SK-N-MC (cell line): ENCODE measurements around the gene HYPK.
A peak's percentile ranks its signal among the peaks of the same experiment; 100 is the strongest.

Experiments
- DNase-seq: peaks from one replicate; pipeline ENCODE4 v3.0.0-alpha.2; 2011; ENCODE audit warnings: low read depth, low spot score
- H3K27ac ChIP-seq: fragments of 200-600 bp; sonication (generic); 2 replicates; pipeline ENCODE4 v1.5.1; 2016; ENCODE audit warnings: mixed run types
- H3K36me3 ChIP-seq: fragments of 200-600 bp; sonication (generic); 2 replicates; pipeline ENCODE4 v1.6.1; 2017; ENCODE audit warnings: antibody characterized with exemption, low read length, mixed read lengths; ENCODE audit not compliant: insufficient read depth
- H3K4me3 ChIP-seq: fragments of 200-600 bp; sonication (generic); 2 replicates; pipeline ENCODE4 v1.5.1; 2016
- H3K9ac ChIP-seq: fragments of 200-600 bp; sonication (generic); 2 replicates; pipeline ENCODE4 v1.8.0; 2017; ENCODE audit warnings: mixed run types, mixed read lengths; ENCODE audit not compliant: insufficient read length
- H3K9me3 ChIP-seq: fragments of 200-600 bp; sonication (generic); 2 replicates; pipeline ENCODE4 v1.6.1; 2017; ENCODE audit warnings: low read depth, mild to moderate bottlenecking, antibody characterized with exemption, low read length, moderate library complexity, mixed read lengths
- EZH2 ChIP-seq: fragments of 200-600 bp; sonication (generic); IDR thresholded peaks from one replicate; pipeline ENCODE4 v1.6.1; 2017; ENCODE audit warnings: antibody characterized with exemption
- FOXP2 ChIP-seq: optimal IDR thresholded peaks from 2 replicates; pipeline ENCODE3; 2011; ENCODE audit warnings: mild to moderate bottlenecking, moderate library complexity; ENCODE audit not compliant: insufficient read depth; ENCODE audit errors: extremely low read length, control extremely low read depth
- POLR2AphosphoS5 ChIP-seq: IDR thresholded peaks from 2 replicates; pipeline ENCODE4 v1.6.1; 2012; ENCODE audit warnings: mild to moderate bottlenecking, low read depth, low read length, borderline replicate concordance

The HYPK gene, protein sequence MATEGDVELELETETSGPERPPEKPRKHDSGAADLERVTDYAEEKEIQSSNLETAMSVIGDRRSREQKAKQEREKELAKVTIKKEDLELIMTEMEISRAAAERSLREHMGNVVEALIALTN

DNA sequence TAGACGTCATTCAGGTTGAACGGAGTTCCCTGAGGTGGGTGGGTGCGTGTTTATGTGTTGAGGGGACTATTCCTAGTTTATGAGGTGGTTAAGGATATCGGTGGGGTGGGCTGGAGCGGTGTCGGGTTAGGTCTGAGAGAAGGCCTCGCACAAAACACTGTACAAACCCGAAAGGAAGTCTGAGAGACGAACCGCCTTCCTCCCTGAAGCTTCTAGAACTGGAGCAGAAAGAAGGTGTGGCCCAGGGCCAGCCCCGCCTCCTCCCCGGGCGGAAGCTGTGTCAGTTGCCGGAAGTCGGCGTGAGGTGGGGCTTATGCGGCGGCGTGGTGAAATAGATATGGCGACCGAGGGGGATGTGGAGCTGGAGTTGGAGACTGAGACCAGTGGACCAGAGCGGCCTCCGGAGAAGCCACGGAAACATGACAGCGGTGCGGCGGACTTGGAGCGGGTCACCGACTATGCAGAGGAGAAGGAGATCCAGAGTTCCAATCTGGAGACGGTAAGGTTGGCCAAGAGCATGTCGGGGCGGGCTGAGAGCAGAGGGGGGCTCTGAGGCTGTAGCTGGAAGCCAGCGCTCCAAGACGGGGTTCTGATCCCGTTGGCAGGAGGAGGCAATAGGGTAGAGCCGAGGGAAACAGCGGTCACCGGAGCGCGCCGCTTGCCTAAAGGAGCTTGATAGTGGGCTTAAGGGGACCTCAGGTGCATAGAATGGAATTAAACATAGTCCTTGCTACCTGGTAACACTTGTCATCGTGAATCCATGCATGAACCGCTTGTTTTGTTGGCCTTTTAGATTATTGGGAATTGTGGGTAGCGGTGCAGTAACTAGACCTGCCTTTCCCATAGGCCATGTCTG, at the start of gene HYPK:
HYPK (plus strand) TSS at position 314 of the 856 bp plus-strand sequence; CDS start at position 338, 24 bp downstream.
- peak; percentile 34 for DNase-seq
- TF ChIP-seq POLR2AphosphoS5 (peak; percentile 95), FOXP2 (no peak)
- H3K27ac ChIP-seq: peak within 1 kb of the TSS; percentile 65
- peaks cover 76% of the 10 kb centered on the region for H3K36me3 ChIP-seq
- H3K9ac ChIP-seq: peak within 1 kb of the TSS; percentile 91
- no peaks in the 10 kb centered on the region for H3K9me3 ChIP-seq
- peak within 1 kb of the TSS; percentile 98 for H3K4me3 ChIP-seq

DNA sequence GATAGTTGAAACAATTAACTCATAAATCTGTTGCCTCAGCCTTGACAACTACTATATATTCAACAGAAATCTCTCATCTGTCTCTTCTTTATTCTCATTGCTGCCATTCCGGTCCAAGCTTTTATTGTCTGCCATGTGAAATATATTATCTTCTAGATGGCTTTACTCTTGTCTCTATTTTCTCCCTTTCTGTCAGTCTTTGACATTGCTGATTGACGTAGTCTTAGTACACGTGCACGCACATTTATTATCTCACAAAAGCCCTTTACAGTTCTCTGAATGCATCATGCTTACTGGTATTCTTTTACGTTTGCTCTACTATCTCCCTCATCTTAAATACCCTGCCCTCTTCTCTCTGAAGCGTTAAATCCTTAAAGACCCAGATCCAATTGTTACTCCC, 48.5 kb upstream of the HYPK start:
- Histone ChIP-seq H3K9me3 (no peaks in the 10 kb centered on the region), H3K36me3 (peaks cover 60% of the 10 kb centered on the region), H3K9ac (no peak overlapping the region), H3K4me3 (no peak overlapping the region), H3K27ac (no peak overlapping the region)
- no peak for DNase-seq
- TF ChIP-seq POLR2AphosphoS5 (no peak), FOXP2 (no peak), EZH2 (no peak)

DNA sequence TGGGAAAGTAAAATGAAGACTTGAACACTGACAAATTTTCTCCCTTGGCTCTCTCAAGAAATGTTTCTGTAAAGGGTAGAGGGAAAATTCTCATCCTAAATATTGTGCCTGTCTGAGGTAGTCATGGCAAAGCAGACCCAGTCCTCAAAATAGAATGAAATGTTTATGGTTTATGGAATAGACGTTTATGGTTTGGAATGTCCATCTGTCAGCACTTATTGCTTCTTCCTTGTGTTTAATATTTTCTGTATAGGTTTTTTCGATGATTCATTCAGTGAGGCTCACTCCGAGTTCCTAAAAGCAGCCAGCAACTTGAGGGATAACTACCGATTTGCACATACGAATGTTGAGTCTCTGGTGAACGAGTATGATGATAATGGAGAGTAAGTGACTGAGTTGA, 37.6 kb upstream of the HYPK start:
- H3K9ac ChIP-seq: no peak overlapping the region
- TF ChIP-seq EZH2 (no peak), FOXP2 (no peak), POLR2AphosphoS5 (no peak)
- peak overlapping the region; percentile 81 for H3K27ac ChIP-seq
- no peak for DNase-seq
- H3K4me3 ChIP-seq: no peak overlapping the region
- peaks cover 76% of the 10 kb centered on the region for H3K36me3 ChIP-seq
- H3K9me3 ChIP-seq: no peaks in the 10 kb centered on the region

DNA sequence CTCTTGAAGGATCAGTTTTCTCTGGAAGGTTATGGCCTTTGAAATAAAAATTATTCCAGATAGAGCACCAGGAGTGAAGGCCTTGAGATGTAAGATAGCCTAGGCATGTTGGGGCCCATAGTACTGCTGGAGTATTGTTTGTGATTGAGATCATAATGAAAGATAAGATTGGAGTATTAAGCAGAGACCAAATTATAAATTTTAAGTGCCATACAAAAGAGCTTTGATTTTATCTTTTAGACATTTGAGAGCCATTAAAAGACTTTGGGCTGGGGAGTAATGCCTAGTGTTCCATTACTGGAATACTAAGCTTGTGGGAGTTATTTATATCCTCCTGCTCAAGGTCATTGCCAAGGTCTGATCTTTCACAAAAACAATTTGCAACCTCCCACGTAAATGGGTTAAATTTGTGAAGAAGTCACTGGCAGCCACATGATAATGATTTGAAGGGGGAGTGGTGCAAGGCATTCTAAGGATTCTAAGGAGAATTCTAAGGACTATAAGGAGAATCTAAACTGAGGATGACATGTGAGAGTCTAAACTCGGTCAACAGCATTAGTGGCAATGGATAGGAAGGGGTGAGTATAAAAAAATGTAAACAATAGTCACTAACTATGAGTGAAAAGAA, 36.5 kb upstream of the HYPK start:
- no peak for DNase-seq
- H3K4me3 ChIP-seq: no peak overlapping the region
- H3K9ac ChIP-seq: no peak overlapping the region
- TF ChIP-seq FOXP2 (no peak), EZH2 (no peak), POLR2AphosphoS5 (no peak)
- H3K36me3 ChIP-seq: peaks cover 81% of the 10 kb centered on the region
- H3K27ac ChIP-seq: no peak overlapping the region
- H3K9me3 ChIP-seq: no peaks in the 10 kb centered on the region

DNA sequence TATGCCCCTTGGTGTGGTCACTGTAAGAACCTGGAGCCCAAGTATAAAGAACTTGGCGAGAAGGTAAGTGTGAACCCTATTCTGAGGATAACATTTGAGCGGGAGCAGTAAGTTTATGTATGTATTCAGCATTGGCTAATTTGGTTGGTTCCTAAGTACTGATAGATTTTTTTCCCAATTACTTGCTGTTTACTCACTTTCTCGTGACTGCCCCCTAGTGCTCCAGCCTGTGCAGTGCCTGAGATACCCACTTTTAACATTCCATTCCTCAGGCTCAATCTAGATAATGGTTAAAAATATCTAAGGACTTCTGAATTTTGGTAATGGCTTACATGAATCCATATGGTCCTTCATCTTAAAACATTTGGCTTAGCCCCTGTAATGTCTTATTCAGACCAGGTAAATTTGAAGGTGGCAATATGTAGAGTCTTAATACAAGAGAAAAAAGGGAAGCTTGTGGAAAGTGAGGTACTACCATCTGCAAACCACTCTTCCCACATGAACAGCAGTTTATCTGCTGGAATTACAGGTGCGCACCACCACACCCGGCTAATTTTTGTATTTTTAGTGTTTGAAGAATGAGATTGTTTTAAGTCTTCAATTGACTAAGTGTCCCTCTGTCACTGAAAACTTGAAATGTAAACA, 30.7 kb upstream of the HYPK start:
- no peak for DNase-seq
- no peak overlapping the region for H3K27ac ChIP-seq
- H3K36me3 ChIP-seq: peaks cover 84% of the 10 kb centered on the region
- no peak overlapping the region for H3K9ac ChIP-seq
- TF ChIP-seq EZH2 (no peak), POLR2AphosphoS5 (no peak), FOXP2 (no peak)
- H3K9me3 ChIP-seq: no peaks in the 10 kb centered on the region
- no peak overlapping the region for H3K4me3 ChIP-seq

DNA sequence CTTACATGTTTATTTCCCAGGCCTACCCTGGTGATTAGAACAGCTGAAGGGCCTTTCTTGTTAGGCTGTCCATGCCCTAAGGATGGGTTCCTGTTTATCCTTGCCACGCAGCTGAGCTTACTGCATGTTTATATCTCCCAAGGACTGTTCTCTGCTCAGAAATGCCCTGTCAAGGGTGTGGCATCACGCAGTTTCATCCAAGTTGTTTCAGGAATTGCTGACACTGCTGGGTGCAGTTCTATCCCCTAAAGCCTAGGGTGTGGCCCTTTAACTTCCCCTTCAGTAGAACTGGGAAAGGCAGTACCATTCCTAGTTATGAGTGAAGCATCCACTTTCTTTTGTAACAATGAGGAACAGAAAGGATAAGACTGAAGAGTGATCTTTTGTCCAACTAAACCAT, 28.6 kb upstream of the HYPK start:
- Histone ChIP-seq H3K9me3 (no peaks in the 10 kb centered on the region), H3K9ac (no peak overlapping the region), H3K4me3 (no peak overlapping the region), H3K36me3 (peaks cover 63% of the 10 kb centered on the region), H3K27ac (no peak overlapping the region)
- no peak for DNase-seq
- TF ChIP-seq POLR2AphosphoS5: no peak
- no peak for TF ChIP-seq EZH2
- TF ChIP-seq FOXP2: no peak

DNA sequence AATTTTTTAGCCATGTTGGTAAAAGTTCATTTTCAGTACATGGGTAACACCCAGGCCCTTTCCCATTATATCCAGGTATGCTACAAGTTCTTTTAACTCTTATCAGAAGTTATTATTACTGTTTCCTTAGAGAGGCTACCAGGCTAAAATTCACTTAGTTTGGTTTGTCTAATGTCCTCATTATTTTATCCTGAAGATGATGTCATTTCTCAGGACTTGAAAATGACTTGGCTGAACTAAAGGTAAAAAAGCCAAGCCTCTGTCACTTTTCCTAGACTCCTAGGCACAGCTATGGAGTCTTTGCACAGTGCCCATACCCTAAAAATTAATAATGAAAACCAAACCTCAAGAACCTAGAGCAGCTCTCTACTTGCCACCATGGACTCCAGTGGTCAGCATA, 27.8 kb upstream of the HYPK start:
- Histone ChIP-seq H3K4me3 (no peak overlapping the region), H3K9me3 (no peaks in the 10 kb centered on the region), H3K9ac (no peak overlapping the region), H3K36me3 (peaks cover 56% of the 10 kb centered on the region), H3K27ac (no peak overlapping the region; the same call in 1 of the 2 replicates)
- no peak for TF ChIP-seq EZH2
- TF ChIP-seq FOXP2: no peak
- TF ChIP-seq POLR2AphosphoS5: no peak
- DNase-seq: no peak

DNA sequence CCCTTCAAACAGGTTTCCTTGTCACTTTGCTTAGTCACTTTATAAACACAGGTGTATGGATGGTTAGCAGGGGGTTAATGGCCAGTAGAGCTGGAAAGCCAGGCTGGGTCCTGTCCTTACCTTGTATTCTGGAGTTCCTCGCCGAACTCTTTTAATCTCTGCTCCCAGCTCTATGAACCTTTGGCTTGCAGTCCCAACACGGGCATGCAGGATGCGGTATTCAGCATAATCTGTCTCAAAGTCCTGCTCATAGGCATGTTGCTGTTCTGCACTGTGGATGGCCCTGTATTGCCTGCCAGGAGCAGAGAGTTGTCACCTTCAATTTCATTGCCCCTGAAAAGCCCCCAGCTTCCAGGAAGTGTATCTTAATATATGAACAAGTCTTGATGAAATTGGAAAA, 26.3 kb upstream of the HYPK start:
- no peak for DNase-seq
- no peaks in the 10 kb centered on the region for H3K9me3 ChIP-seq
- H3K9ac ChIP-seq: no peak overlapping the region
- peaks cover 44% of the 10 kb centered on the region for H3K36me3 ChIP-seq
- TF ChIP-seq POLR2AphosphoS5 (no peak), EZH2 (no peak), FOXP2 (no peak)
- H3K27ac ChIP-seq: peak overlapping the region; percentile 77
- H3K4me3 ChIP-seq: no peak overlapping the region
